GM21367 (cell line): ENCODE results near the gene SMC5.
"Not testable (repeated sequence)": the region's sequence is repeated elsewhere in the genome, so short reads cannot be mapped to it uniquely, and the experiment has no call there.

Source experiments
- ATAC-seq: cut with Tn5 transposase; IDR thresholded peaks from one replicate; pipeline ENCODE4 v1.9.1; 2021; ENCODE audit not compliant: unreplicated experiment

Gene SMC5

DNA sequence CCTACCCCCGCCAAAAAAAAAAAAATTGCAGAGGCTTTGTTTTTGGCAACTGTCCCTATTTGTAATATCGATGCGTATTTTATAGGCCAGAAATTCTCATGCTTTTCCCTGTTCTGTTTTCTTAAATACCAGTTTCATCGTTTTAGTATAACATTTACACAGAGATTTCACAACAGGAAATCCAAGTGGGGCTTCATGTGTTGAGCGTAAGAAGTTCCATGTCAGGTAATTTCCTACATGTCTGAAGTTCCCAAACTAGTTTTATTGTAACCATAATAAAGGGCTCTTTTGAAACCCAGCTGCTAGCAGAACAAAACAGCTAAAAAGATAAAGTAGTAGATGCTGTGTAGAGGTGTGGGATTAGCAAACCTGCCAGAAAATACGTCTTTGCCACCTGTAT is 4.2 kb downstream of the SMC5 start:
- ATAC-seq = no peak

- no peak for ATAC-seq
Observed at GRCh38 chr9:70263421-70263820, 4.6 kb downstream of the SMC5 start.

DNA sequence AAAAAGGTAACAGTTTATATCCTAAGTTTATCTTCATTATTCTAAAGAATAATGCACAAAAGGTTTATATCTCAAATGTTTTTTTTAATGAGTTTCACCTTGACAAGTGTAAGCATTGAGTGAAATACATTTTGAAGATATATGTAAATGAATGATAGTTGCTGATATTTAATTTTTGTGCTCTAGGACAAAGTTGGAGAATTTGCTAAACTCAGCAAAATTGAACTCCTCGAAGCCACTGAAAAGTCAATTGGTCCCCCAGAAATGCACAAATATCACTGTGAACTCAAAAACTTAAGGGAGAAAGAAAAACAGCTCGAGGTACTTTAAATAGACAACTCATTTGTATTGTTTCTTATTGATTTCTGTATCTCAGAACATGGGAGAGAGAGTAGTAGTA is 19.5 kb downstream of the SMC5 start:
- no peak for ATAC-seq

GRCh38 chr9:70283848-70284247 is 25.1 kb downstream of the SMC5 start:
- ATAC-seq = no peak

DNA sequence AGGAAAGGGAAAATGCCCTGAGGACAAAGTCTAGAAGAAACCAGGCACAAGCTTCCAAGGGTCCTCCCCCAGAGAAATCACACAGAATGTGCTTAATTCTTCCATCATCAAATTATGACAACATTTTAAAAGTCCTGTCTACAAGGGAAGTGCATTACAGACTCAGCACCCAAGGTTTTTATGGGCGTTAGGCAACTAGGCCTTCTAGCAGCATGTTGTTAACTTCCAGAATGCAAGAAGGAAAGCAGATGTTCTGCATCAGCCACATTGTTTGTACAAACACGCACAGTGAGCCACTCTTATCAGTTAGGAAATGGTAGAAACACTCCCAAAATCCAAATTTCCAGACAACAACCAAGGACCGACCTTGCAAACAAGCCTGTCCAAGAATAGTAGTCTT is 26.5 kb downstream of the SMC5 start:
- no peak for ATAC-seq

DNA sequence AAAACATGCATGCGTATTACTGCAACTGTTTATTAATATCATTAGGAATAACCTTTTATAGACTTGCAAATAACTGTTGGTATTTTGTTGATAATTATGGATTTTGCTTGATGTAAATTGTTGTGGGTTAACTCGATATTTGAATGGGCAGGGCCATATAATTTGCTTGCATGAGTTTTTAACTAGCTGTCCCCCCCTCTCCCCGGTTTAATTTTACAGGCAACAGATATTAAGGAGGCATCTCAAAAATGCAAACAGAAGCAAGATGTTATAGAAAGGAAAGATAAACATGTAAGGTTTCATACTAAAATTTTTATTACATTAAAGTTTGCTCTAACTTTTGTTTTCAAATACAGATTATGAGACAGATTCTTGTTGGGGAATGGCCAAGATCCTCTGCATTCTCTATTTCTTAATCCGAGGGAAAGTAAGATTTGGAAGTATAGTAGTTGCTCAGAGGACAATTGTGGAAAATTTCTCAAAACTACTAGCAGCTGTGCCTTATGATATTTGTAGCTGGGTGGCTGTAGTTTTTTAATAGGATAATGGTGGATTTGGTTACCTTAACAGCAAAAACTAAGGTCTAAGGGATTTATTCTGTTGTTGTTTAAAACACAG is 27.3 kb downstream of the SMC5 start:
- ATAC-seq = no peak

DNA sequence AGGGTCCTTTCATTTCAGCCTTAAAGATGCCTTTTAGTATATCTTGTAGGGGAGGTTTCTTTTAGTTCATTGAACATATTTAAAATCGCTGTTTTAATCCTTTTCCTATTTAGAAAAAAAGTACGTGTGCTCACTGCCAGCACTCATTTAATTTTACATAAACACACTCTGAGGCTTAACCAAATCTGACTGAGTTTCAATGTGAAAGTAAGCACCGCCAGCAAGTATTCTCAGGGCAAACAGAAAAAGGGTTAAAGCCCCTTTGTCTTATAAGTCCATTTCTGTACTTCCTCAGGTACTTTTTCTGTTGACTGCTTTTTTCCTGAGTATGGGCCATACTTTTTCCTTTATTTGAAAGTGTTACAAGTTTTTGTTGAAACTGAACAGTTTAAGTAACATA is 31.8 kb downstream of the SMC5 start:
- no peak for ATAC-seq

DNA sequence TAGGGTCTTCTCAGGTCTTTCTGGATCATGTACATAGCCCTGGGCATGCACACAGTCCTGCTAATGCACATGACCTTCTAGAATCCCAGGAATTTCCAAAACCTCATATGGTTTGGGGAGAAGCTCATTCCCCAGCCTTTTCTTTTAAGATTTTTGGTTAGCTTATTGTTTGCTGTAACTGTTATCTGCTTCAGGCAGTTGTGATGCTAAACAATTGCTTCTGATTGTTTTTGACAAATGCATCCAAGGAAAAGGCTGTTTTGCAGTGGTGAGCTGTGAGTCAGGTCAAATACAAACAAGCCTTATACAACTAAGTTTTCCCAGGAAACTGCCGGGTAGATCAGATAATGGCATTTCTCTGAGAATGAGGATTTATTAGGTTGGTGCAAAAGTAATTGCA is 32.7 kb downstream of the SMC5 start:
- ATAC-seq = no peak

GRCh38 chr9:70292253-70292652 is 33.5 kb downstream of the SMC5 start:
- no peak for ATAC-seq

GRCh38 chr9:70293214-70293613 is 34.4 kb downstream of the SMC5 start:
- no peak for ATAC-seq

DNA sequence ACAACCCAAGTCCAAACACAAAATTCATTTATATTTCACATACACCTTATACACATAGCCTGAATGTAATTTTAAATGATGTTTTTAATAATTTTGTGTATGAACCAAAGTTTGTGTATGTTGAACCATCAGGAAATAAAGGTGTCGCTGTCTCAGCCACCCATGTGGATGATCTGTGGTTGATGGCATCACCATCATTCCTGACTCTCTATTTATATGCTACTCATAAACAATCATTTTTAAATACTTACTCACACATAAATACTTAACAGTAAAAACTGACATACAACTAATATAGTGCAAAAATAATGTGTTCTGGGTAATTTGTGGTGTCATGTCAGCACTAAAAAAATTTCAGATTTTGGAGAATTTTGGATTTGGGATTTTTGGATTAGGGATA is 38.4 kb downstream of the SMC5 start:
- ATAC-seq = no peak

- no peak for ATAC-seq
Observed at GRCh38 chr9:70298245-70298771, 39.5 kb downstream of the SMC5 start.

DNA sequence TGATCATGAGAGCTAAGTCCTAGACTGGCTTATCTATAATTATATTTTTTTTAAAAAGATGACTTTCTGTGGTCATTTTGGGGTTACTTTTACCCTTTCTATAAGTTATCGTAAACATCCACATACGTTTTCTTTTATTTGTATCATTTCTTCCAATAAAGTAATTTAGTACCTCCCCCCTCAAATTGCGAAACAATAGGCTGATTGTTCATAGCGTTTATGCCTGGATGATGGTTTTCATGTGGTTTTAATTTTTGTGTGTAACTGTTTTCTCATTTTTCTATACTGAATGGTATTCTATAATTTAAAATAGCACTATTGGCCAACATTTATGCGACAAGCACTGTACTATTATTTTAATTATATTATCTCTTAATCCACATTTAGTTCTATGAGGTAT is 44.5 kb downstream of the SMC5 start:
- ATAC-seq = no peak

DNA sequence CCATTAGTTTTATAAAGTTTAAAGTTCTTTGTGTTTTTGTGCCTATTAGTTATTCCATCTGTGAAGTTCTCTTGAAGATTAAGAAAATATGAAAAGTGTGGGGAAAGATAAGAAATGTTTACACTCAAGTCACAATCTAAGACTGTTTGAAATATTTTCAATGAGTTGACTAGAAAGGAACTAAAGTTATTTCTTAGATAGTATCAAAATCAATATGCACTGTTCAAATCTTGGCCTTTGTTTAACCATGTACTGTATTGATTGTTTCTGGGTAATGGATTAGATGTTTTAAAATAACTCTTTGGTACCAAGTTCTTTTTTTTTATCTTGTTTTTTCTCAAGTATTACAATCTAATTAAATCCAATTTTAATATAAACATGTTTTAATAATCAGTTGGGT is 46.0 kb downstream of the SMC5 start:
- ATAC-seq = no peak

GRCh38 chr9:70315389-70315788 is 56.6 kb downstream of the SMC5 start:
- no peak for ATAC-seq

DNA sequence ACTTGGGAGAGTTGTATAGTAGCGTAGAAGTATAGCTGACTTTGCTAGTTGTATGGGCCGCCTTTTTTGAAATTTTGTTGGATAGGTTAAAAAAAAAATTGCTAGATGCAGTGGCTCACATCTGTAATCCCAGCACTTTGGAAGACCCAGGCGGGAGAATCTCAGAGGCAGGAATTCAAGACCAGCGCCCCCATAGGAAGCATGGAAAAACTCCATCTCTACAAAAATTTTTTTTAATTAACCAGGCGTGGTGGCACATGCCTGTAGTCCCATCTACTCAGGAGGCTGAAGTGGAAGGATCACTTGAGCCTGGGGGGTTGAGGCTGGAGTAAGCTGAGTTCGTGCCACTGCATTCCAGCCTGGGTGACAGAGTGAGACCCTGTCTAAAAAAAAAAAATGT is 59.2 kb downstream of the SMC5 start:
- ATAC-seq = no peak

- no peak for ATAC-seq
Observed at GRCh38 chr9:70322096-70322495, 63.3 kb downstream of the SMC5 start.

DNA sequence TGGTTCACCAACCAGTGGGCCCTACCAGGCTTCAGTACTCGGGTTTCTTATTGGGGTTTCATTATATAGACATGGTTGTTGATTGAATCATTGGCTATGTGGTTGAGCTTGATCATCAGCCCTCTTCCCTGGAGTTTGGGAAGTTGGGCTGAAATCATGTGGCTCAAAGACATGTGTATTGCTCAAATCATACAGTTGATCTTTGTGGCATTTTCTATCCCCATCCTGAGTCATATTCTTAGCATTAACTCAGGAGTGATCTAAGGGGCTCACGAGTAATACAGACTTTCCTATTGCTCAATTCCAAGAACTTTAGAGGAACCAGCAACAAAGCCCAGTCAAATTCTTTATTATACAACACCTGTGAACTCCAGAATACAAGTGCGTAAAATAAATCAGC is 66.2 kb downstream of the SMC5 start:
- ATAC-seq = no peak

DNA sequence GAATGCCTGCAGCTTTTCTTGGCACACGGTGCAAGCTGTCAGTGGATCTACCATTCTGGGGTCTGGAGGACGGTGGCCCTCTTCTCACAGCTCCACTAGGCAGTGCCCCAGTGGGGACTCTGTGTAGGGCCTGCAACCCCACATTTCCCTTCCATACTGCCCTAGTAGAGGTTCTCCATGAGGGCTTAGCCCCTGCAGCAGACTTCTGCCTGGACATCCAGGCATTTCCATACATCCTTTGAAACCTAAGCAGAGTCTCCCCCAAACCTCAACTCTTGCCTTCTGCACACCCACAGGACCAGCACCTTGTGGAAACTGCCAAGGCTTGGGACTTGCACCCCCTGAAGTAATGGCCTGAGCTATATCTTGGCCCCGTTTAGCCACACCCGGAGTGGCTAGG is 69.8 kb downstream of the SMC5 start:
- ATAC-seq = not testable (repeated sequence)

- no peak for ATAC-seq
Observed at GRCh38 chr9:70340572-70340971, 81.8 kb downstream of the SMC5 start.

GRCh38 chr9:70347046-70347445 is 88.3 kb downstream of the SMC5 start:
- ATAC-seq = no peak

GRCh38 chr9:70352356-70352755 is 93.6 kb downstream of the SMC5 start:
- no peak for ATAC-seq

DNA sequence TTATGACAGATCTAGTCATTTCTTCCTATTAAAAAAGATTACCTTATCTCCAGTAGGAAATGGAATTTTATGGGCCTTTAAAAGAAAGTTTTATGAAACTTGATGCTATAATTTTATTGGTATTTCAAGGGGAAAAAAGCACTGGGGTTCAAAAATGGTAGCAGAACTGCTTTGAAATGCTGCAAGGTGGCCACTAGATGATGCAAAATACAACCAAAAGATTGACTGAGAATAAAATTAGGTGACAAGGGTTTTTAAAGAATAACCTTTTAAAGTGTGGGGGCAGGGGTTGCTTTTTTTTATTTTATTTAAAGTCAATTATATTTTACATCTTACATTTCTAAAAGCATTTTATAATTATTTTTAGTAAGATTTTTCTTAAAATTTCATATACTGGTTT is 94.0 kb downstream of the SMC5 start:
- ATAC-seq = no peak
